GM23248 (cell line): ENCODE measurements around the gene LRRFIP1.

Source experiments
- EZH2 ChIP-seq: fragments of 200-600 bp; sonication (generic); IDR thresholded peaks from 2 replicates; pipeline ENCODE4 v1.6.1; 2018; ENCODE audit warnings: antibody characterized with exemption, mild to moderate bottlenecking; ENCODE audit not compliant: insufficient read depth, poor library complexity, severe bottlenecking
- EZH2phosphoT487 ChIP-seq: fragments of 200-600 bp; sonication (generic); IDR thresholded peaks from 2 replicates; pipeline ENCODE4 v1.6.1; 2018; ENCODE audit warnings: antibody characterized with exemption, moderate library complexity, mild to moderate bottlenecking, low read depth; ENCODE audit not compliant: insufficient read depth

- TF ChIP-seq EZH2 (no peak), EZH2phosphoT487 (no peak)
Measured at GRCh38 chr2:237592425-237592980, 34.9 kb upstream of the LRRFIP1 start.
